Naive thymus-derived CD4-positive, alpha-beta T cell (primary cell): ENCODE results near the gene COL4A6. TPM values are rescaled to one million over a fixed set of nuclear protein-coding genes. Genes with fewer than 3 reads are reported as not detected.

Experiments used
- ATAC-seq: fragments of 150-1000 bp; cut with Tn5 transposase; 2 replicates; pipeline ENCODE4 v1.10.0; 2021; ENCODE audit warnings: mild to moderate bottlenecking, moderate library complexity
- CTCF ChIA-PET: fragments of 350-600 bp; sonication (Branson Sonifier 250); formaldehyde crosslinking; loops from one replicate; lab custom pipeline; 2021; ENCODE audit warnings: antibody characterized with exemption; lab: Charles Lee
- POLR2A ChIA-PET: fragments of 350-600 bp; sonication (Branson Sonifier 250); formaldehyde crosslinking; loops from one replicate; lab custom pipeline; 2021; ENCODE audit warnings: antibody characterized with exemption, inconsistent platforms; lab: Charles Lee
- DNase-seq, 9 donors: peaks; one replicate each; pipeline versions ENCODE4 v3.0.0 to v3.0.0-alpha.2; 2020 to 2022; ENCODE audit warnings: mixed read lengths in 1 of 9
- H3K27ac ChIP-seq: one replicate; pipeline ENCODE4 v1.7.0; 2013; ENCODE audit warnings: mild to moderate bottlenecking, low read depth, low read length, moderate library complexity
- H3K27me3 ChIP-seq, 2 donors: one replicate each; pipeline ENCODE4 v1.7.0; 2013; ENCODE audit warnings: low read length in 2 of 2, mild to moderate bottlenecking in 2 of 2, moderate library complexity in 2 of 2; ENCODE audit not compliant: control insufficient read depth in 2 of 2, insufficient read depth in 2 of 2
- H3K36me3 ChIP-seq, 3 experiments: 1 replicate in 2 of 3; 2 replicates in 1 of 3; pipeline ENCODE4 v1.7.0; 2013; ENCODE audit warnings: low read length in 3 of 3, mild to moderate bottlenecking in 3 of 3, moderate library complexity in 1 of 3; ENCODE audit not compliant: insufficient read depth in 3 of 3, control insufficient read depth in 2 of 3
- H3K4me1 ChIP-seq, 2 donors: one replicate each; pipeline ENCODE4 v1.7.0; 2013; ENCODE audit warnings: low read length in 2 of 2, mild to moderate bottlenecking in 2 of 2, moderate library complexity in 1 of 2; ENCODE audit not compliant: control insufficient read depth in 2 of 2, insufficient read depth in 2 of 2
- H3K4me3 ChIP-seq: 2 replicates; pipeline ENCODE4 v1.7.0; 2013; ENCODE audit warnings: mild to moderate bottlenecking, low read length
- H3K9me3 ChIP-seq, 3 experiments: 1 replicate in 2 of 3; 2 replicates in 1 of 3; pipeline ENCODE4 v1.7.0; 2013; ENCODE audit warnings: low read length in 3 of 3; ENCODE audit not compliant: control insufficient read depth in 2 of 3
- H3K27ac Mint-ChIP-seq, 9 donors: one replicate each; pipeline ENCODE4 v1.8.0; 2020 to 2022; ENCODE audit warnings: mixed read lengths in 9 of 9, mild to moderate bottlenecking in 8 of 9, moderate library complexity in 5 of 9, inconsistent platforms in 2 of 9
- H3K27me3 Mint-ChIP-seq, 5 donors: one replicate each; pipeline ENCODE4 v1.8.0; 2021 to 2022; ENCODE audit warnings: mixed read lengths in 5 of 5, mild to moderate bottlenecking in 1 of 5
- H3K36me3 Mint-ChIP-seq, 5 donors: one replicate each; pipeline ENCODE4 v1.8.0; 2020 to 2022; ENCODE audit warnings: mixed read lengths in 5 of 5, mild to moderate bottlenecking in 3 of 5, inconsistent platforms in 1 of 5
- H3K4me1 Mint-ChIP-seq, 7 donors: one replicate each; pipeline ENCODE4 v1.8.0; 2020 to 2022; ENCODE audit warnings: mixed read lengths in 7 of 7, mild to moderate bottlenecking in 3 of 7, inconsistent platforms in 1 of 7
- H3K4me3 Mint-ChIP-seq, 10 donors: one replicate each; pipeline ENCODE4 v1.8.0; 2020 to 2022; ENCODE audit warnings: mild to moderate bottlenecking in 10 of 10, mixed read lengths in 10 of 10, moderate library complexity in 6 of 10, inconsistent platforms in 2 of 10
- H3K9me3 Mint-ChIP-seq, 11 donors: one replicate each; pipeline ENCODE4 v1.8.0; 2020 to 2022; ENCODE audit warnings: mixed read lengths in 11 of 11, mild to moderate bottlenecking in 4 of 11, inconsistent platforms in 1 of 11, moderate library complexity in 1 of 11
- intact Hi-C, 2 donors: fragments of 100-400 bp; cut with micrococcal nuclease; formaldehyde crosslinking; loops; one replicate each; pipeline ENCODE4 v1.15.1; 2023
- polyA plus RNA-seq, 2 donors: library from polyadenylated mRNA; unstranded; fragments of 300-500 nt; fragmentation: Illumina TruSeq; gene quantifications; one replicate each; pipeline ENCODE4 v1.2.3, GENCODE V29; 2021
- total RNA-seq, 6 experiments: library from RNA in 5 of 6; stranded (reverse) in 5 of 6; gene quantifications; 1 replicate in 5 of 6; 2 replicates in 1 of 6; pipeline ENCODE4 v1.2.3 and lab custom pipeline; 2021 to 2026

COL4A6 gene
- total and polyA plus RNA-seq, 7 experiments from 2014 or later: not detected

DNA sequence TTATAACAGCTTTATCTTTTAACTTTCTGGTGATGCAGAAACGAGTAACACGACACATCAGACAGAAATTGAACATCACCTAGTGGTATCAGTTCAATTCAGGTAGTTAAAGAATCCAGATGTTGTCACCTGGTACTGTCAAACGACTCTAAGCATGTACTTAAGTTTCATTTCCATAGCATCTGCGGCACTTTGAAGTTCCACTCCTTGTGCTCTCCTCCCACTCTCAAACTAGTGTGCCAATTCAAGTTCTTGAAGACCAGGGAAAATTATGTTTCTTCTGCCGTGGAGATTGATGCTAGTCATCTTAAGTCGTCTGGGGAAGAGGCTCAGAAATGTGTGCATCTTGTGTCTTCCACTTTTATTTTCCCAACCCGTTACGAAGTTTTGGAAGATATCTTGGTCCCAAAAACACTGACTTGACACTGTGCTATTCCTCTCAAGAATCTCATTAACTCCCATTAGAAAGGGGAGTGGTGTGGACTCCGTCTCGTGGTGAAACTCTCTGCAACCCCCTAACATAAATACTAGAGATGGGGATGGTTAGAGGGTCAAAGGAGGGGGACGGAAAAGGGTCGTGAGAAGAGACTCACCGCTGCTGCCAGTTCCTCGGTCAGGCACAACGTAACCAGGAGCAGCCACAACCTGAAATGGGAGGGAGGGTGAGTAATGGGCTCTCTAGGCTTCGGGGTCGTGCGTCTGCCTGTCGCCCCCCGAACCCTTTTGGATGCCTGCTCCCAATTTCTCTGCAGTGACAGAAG, 693 bp downstream of the COL4A6 start:
- no peak overlapping the region for H3K4me3 Mint-ChIP-seq

DNA sequence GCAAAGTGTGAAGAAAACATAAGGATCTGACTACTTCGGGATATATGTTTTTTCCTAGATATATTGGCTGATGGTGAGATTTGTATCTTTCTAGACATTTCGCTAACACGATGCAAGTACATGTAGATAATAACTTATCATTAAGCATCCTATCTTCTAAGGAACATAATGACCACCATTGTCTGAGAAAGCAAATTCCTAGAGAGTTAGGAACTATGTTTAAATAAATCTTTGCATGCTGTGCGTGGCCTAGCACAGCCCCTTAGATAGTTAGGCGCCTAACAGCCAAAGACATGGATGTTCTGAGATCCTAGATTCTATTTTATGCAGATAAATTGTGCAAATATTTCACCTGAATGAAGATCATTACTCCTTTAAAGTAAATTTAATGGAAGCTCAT, 3.0 kb downstream of the COL4A6 start:
- H3K9me3 Mint-ChIP-seq: peaks cover 0 to 2% (median 0%) of the 10 kb centered on the region in 11 donors
- H3K36me3 Mint-ChIP-seq: no peaks in the 10 kb centered on the region
- no peak overlapping the region for H3K4me3 Mint-ChIP-seq
- no peak overlapping the region for H3K4me3 ChIP-seq
- H3K9me3 ChIP-seq: no peaks in the 10 kb centered on the region
- DNase-seq (no peak), ATAC-seq (no peak)
- ChIA-PET POLR2A (no interaction called here), CTCF (no interaction called here)
- H3K27me3 ChIP-seq: no peaks in the 10 kb centered on the region
- no peaks in the 10 kb centered on the region for H3K36me3 ChIP-seq
- H3K27me3 Mint-ChIP-seq: peaks cover 13 to 28% (median 21%) of the 10 kb centered on the region in 5 donors
- peaks cover 0 to 13% (median 4%) of the 10 kb centered on the region in 7 donors for H3K4me1 Mint-ChIP-seq
- no peak overlapping the region for H3K27ac Mint-ChIP-seq
- intact Hi-C loops: no loop called here
- no peaks in the 10 kb centered on the region for H3K4me1 ChIP-seq
- H3K27ac ChIP-seq: no peak overlapping the region

More for the DNA sequence above, 693 bp downstream of the COL4A6 start:
- ChIA-PET CTCF (no interaction called here), POLR2A (no interaction called here)
- ATAC-seq (no peak), DNase-seq (no peak)
- H3K4me1 Mint-ChIP-seq: peaks cover 0 to 18% (median 6%) of the 10 kb centered on the region in 7 donors
- H3K36me3 ChIP-seq: no peaks in the 10 kb centered on the region
- peaks cover 26 to 37% (median 27%) of the 10 kb centered on the region in 5 donors for H3K27me3 Mint-ChIP-seq
- no peaks in the 10 kb centered on the region for H3K27me3 ChIP-seq
- H3K27ac ChIP-seq: no peak overlapping the region
- no peak overlapping the region for H3K4me3 ChIP-seq
- H3K9me3 ChIP-seq: no peaks in the 10 kb centered on the region
- no peak overlapping the region for H3K27ac Mint-ChIP-seq
- H3K9me3 Mint-ChIP-seq: peaks cover 0 to 5% (median 0%) of the 10 kb centered on the region in 11 donors
- no peaks in the 10 kb centered on the region for H3K36me3 Mint-ChIP-seq
- intact Hi-C loops: no loop called here
- no peaks in the 10 kb centered on the region for H3K4me1 ChIP-seq

DNA sequence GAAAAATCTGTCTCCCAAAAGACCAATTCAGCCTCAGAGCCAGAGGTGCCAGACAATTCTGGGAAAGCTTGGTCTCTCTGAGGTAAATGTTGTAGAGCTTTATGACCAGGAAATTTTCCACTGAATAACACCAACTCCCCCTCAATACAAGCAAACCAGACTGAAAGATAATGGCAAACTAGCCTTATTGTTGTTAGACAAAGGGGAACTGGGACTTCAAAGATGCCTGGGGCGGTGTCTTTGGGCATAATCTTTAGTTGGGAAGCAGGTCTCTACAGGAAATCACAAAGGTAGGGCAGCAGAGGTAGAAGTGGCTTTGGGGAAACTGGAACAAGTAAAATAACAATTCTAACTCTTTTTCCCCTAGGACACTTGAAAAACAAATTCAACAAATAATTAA, 12.0 kb downstream of the COL4A6 start:
- H3K9me3 ChIP-seq: no peaks in the 10 kb centered on the region
- no peak overlapping the region for H3K4me3 ChIP-seq
- Mint-ChIP-seq H3K4me3 (no peak overlapping the region), H3K27me3 (peaks cover 0 to 4% (median 0%) of the 10 kb centered on the region in 5 donors), H3K4me1 (no peaks in the 10 kb centered on the region), H3K27ac (no peak overlapping the region), H3K9me3 (peaks cover 0 to 3% (median 0%) of the 10 kb centered on the region in 11 donors), H3K36me3 (no peaks in the 10 kb centered on the region)
- intact Hi-C loops: no loop called here
- no peak overlapping the region for H3K27ac ChIP-seq
- no peak for DNase-seq
- no peaks in the 10 kb centered on the region for H3K4me1 ChIP-seq
- no peaks in the 10 kb centered on the region for H3K27me3 ChIP-seq
- ChIA-PET POLR2A (no interaction called here), CTCF (no interaction called here)
- H3K36me3 ChIP-seq: no peaks in the 10 kb centered on the region
- ATAC-seq: no peak

DNA sequence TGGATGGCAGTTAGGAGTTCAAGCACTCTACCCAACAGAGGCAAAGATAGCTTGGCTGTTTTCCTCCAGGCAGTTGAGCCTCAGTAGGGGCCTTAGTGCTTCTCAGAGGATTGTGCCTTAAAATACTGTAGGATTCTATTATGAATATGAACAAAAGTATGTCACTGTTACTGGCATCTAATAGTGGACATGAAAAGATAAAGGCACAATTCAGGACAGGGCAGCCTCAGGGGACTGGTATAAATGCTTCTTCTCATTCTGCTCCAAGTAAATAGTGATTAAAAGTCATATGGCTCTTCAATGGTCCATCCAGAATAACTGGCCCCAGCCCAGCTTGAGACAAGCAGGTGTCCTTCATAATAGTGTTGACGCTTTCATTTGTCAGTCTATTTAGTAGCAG, 17.7 kb downstream of the COL4A6 start:
- peaks cover 0 to 3% (median 0%) of the 10 kb centered on the region in 11 donors for H3K9me3 Mint-ChIP-seq
- CTCF ChIA-PET: no interaction called here

DNA sequence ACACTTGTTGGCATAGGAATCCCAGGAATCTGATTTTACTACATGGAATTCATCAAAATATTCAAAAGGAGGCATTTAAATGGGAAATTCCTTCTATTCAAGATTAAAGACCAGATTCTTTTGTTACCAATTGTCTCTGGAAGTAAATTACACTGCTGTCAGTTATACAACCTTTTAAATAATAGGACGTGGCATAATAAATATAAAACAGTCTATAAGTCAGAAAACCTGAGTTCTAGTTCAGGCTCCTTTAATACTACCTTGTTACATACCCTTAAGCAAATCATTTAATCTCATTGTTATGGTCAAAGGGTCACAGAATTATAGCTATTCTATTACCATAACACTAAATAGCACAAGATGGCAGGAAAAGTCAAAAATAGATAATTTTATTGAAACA, 18.8 kb downstream of the COL4A6 start:
- no peaks in the 10 kb centered on the region for H3K4me1 ChIP-seq
- H3K27ac Mint-ChIP-seq: no peak overlapping the region
- no peak overlapping the region for H3K4me3 ChIP-seq
- H3K9me3 Mint-ChIP-seq: peaks cover 0 to 3% (median 0%) of the 10 kb centered on the region in 11 donors
- no peaks in the 10 kb centered on the region for H3K36me3 ChIP-seq
- no peaks in the 10 kb centered on the region for H3K9me3 ChIP-seq
- H3K27ac ChIP-seq: no peak overlapping the region
- ATAC-seq (no peak), DNase-seq (no peak)
- H3K4me3 Mint-ChIP-seq: no peak overlapping the region
- H3K36me3 Mint-ChIP-seq: no peaks in the 10 kb centered on the region
- no peaks in the 10 kb centered on the region for H3K4me1 Mint-ChIP-seq
- intact Hi-C loops: no loop called here
- no peaks in the 10 kb centered on the region for H3K27me3 Mint-ChIP-seq
- POLR2A ChIA-PET: no interaction called here
- CTCF ChIA-PET: no interaction called here
- no peaks in the 10 kb centered on the region for H3K27me3 ChIP-seq

More for the DNA sequence above, 17.7 kb downstream of the COL4A6 start:
- H3K27ac Mint-ChIP-seq: no peak overlapping the region
- H3K9me3 ChIP-seq: no peaks in the 10 kb centered on the region
- H3K4me1 ChIP-seq: no peaks in the 10 kb centered on the region
- intact Hi-C loops: no loop called here
- H3K27me3 Mint-ChIP-seq: peaks cover 0 to 3% (median 0%) of the 10 kb centered on the region in 5 donors
- no peaks in the 10 kb centered on the region for H3K36me3 ChIP-seq
- no peak overlapping the region for H3K4me3 ChIP-seq
- H3K36me3 Mint-ChIP-seq: no peaks in the 10 kb centered on the region
- H3K4me3 Mint-ChIP-seq: no peak overlapping the region
- H3K27ac ChIP-seq: no peak overlapping the region
- ATAC-seq (no peak), DNase-seq (no peak)
- POLR2A ChIA-PET: no interaction called here
- H3K4me1 Mint-ChIP-seq: no peaks in the 10 kb centered on the region
- H3K27me3 ChIP-seq: no peaks in the 10 kb centered on the region

DNA sequence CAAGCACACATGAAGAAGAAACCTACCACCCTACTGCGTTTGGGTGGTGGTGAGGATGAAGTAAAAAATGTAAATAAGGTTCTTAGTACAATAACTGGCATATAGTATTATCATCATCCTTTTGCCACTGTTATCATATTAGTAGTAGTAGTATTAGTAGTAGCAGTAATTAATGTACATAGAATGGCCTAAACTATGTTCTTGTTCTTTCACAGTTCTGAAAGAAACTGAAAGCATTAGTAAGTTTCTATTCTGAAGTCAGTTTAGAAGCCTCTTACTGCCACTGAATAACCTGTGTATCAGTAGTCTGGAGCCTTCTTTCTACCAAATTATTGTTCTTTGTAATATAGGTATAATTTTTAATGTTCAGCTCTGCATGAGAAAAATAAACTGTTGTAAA, 21.0 kb downstream of the COL4A6 start:
- Histone ChIP-seq H3K36me3 (no peaks in the 10 kb centered on the region), H3K27ac (no peak overlapping the region), H3K27me3 (no peaks in the 10 kb centered on the region), H3K9me3 (no peaks in the 10 kb centered on the region), H3K4me1 (no peaks in the 10 kb centered on the region), H3K4me3 (no peak overlapping the region)
- H3K27ac Mint-ChIP-seq: no peak overlapping the region
- no peak for ATAC-seq
- ChIA-PET POLR2A (no interaction called here), CTCF (no interaction called here)
- H3K4me3 Mint-ChIP-seq: no peak overlapping the region
- no peaks in the 10 kb centered on the region for H3K36me3 Mint-ChIP-seq
- no peaks in the 10 kb centered on the region for H3K9me3 Mint-ChIP-seq
- no peak for DNase-seq
- intact Hi-C loops: no loop called here
- no peaks in the 10 kb centered on the region for H3K4me1 Mint-ChIP-seq
- H3K27me3 Mint-ChIP-seq: no peaks in the 10 kb centered on the region

DNA sequence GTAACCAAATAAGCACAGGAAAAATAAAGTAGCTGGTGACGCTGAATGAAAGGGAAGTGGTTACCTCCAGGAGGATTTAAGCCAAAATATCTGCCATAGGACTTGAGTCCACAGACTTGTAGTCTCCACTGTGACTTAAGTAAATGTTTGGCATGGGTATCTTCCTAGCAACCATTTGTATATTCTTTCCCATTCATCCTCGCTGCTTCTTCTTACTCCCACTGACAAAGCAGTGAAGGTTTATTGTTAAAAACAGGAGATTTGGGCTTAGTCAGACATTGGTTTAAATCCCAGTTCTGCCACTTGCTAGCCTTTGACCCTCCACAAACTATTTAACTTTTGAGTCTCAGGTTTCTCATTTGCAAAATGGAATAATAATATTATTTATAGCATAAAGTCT, 22.3 kb downstream of the COL4A6 start:
- no peaks in the 10 kb centered on the region for H3K9me3 Mint-ChIP-seq
- H3K36me3 ChIP-seq: no peaks in the 10 kb centered on the region
- ChIA-PET CTCF (no interaction called here), POLR2A (no interaction called here)
- H3K27me3 Mint-ChIP-seq: no peaks in the 10 kb centered on the region
- H3K27ac Mint-ChIP-seq: no peak overlapping the region
- no peaks in the 10 kb centered on the region for H3K36me3 Mint-ChIP-seq
- H3K27ac ChIP-seq: no peak overlapping the region
- no peaks in the 10 kb centered on the region for H3K4me1 ChIP-seq
- H3K27me3 ChIP-seq: no peaks in the 10 kb centered on the region
- no peaks in the 10 kb centered on the region for H3K9me3 ChIP-seq
- intact Hi-C loops: no loop called here
- no peak overlapping the region for H3K4me3 Mint-ChIP-seq
- DNase-seq (no peak), ATAC-seq (no peak)
- H3K4me1 Mint-ChIP-seq: no peaks in the 10 kb centered on the region
- no peak overlapping the region for H3K4me3 ChIP-seq
